Kidney (tissue), 14 donors: Measurements from ENCODE around the gene ACER2. TPM values are rescaled to one million over a fixed set of nuclear protein-coding genes. Genes with fewer than 3 reads are reported as not detected.
A peak's percentile ranks its signal among the peaks of the same experiment; 100 is the strongest.

Experiments
- DNase-seq, 5 donors: peaks; one replicate each; pipeline ENCODE4 v3.0.0-alpha.2; 2013 to 2020
- FAIRE-seq: peaks from 2 replicates; lab custom pipeline; 2012; peaks lifted over from hg19 to GRCh38; lab: Jason Lieb, UNC
- H3K27ac ChIP-seq, 2 donors: one replicate each; pipeline ENCODE4 v1.7.0; 2013; ENCODE audit warnings: low read depth in 2 of 2, low read length in 2 of 2, inconsistent platforms in 1 of 2
- H3K27me3 ChIP-seq: one replicate; pipeline ENCODE4 v1.7.1; 2013; ENCODE audit warnings: low read length, inconsistent platforms; ENCODE audit not compliant: control insufficient read depth, insufficient read depth
- H3K36me3 ChIP-seq, 3 donors: one replicate each; pipeline versions ENCODE4 v1.7.0 to v1.7.1; 2013; ENCODE audit warnings: low read length in 3 of 3, control low read depth in 1 of 3, inconsistent platforms in 1 of 3; ENCODE audit not compliant: insufficient read depth in 3 of 3, control insufficient read depth in 2 of 3
- H3K4me1 ChIP-seq, 3 donors: one replicate each; pipeline versions ENCODE4 v1.7.0 to v1.7.1; 2013; ENCODE audit warnings: low read length in 3 of 3, inconsistent platforms in 1 of 3, low read depth in 1 of 3; ENCODE audit not compliant: control insufficient read depth in 2 of 3, insufficient read depth in 2 of 3
- H3K4me3 ChIP-seq, 3 donors: one replicate each; pipeline versions ENCODE4 v1.7.0 to v1.8.1; 2013; ENCODE audit warnings: low read length in 3 of 3, control low read depth in 1 of 3, inconsistent platforms in 1 of 3
- H3K9ac ChIP-seq, 3 donors: one replicate each; pipeline versions ENCODE4 v1.7.0 to v1.7.1; 2013; ENCODE audit warnings: low read length in 3 of 3, control low read depth in 1 of 3, inconsistent platforms in 1 of 3
- H3K9me3 ChIP-seq, 3 donors: one replicate each; pipeline versions ENCODE4 v1.7.0 to v1.7.1; 2013; ENCODE audit warnings: low read length in 3 of 3, control low read depth in 1 of 3, inconsistent platforms in 1 of 3; ENCODE audit not compliant: control insufficient read depth in 2 of 3, insufficient read depth in 1 of 3
- CTCF ChIP-seq: IDR thresholded peaks from 3 replicates; pipeline ENCODE4 v1.5.1; 2012; ENCODE audit warnings: mild to moderate bottlenecking, moderate library complexity, borderline replicate concordance; ENCODE audit not compliant: insufficient read depth; ENCODE audit errors: extremely low read depth
- intact Hi-C: fragments of 100-400 bp; cut with DNase I; formaldehyde crosslinking; loops from one replicate; pipeline ENCODE4 v1.11.1; 2022
- polyA plus RNA-seq: library from polyadenylated mRNA; stranded (reverse); fragments of 350-450 nt; fragmentation: Illumina TruSeq; extraction: RNeasy Lipid Tissue Mini Kit (QIAGEN cat#74804); gene quantifications from one replicate; pipeline ENCODE4 v1.2.3, GENCODE V29; 2014; ENCODE audit warnings: low read depth, low replicate concordance; ENCODE audit not compliant: insufficient read depth
- total RNA-seq: library from RNA; stranded (reverse); fragmentation: NEBNext Ultra II Directional; extraction: Animal tissue kit (Norgen Biotek cat#: 25700); gene quantifications from one replicate; pipeline ENCODE4 v1.2.1, GENCODE V29; 2021
- donor health status: control.
- donor health status: control.
- donor health status: control.
- donor health status: control.
- donor health status: control.
- donor health status: DM: yes; HTN: yes; CAD: no.
- donor health status: Normal renal cell carcinoma (clear cell type).

The ACER2 gene
- total and polyA plus RNA-seq, 2 donors from 2014 or later, result 0.28 to 4.2 TPM

- no peak for FAIRE-seq
- Histone ChIP-seq H3K27ac (no peak overlapping the region), H3K27me3 (no peaks in the 10 kb centered on the region), H3K9ac (peak overlapping the region in 2 of 3 donors; percentile 16 to 17), H3K4me3 (peak overlapping the region; percentile 22 to 38 (median 26)), H3K9me3 (no peaks in the 10 kb centered on the region), H3K4me1 (peaks cover 0 to 3% (median 0%) of the 10 kb centered on the region in 3 donors), H3K36me3 (no peaks in the 10 kb centered on the region)
- intact Hi-C loops, result no loop called here
- peak; percentile 63 for TF ChIP-seq CTCF
- DNase-seq, result peak; percentile 73 to 82 (median 78)
These were observed 63.2 kb downstream of the ACER2 start for GRCh38 chr9:19471737-19472648.

GRCh38 chr9:19473605-19474004 is 64.8 kb downstream of the ACER2 start:
- intact Hi-C loops, result no loop called here

GRCh38 chr9:19479874-19480273 is 71.1 kb downstream of the ACER2 start:
- no peaks in the 10 kb centered on the region for H3K36me3 ChIP-seq
- no peak for TF ChIP-seq CTCF

More at GRCh38 chr9:19473605-19474004, 64.8 kb downstream of the ACER2 start:
- no peaks in the 10 kb centered on the region for H3K9me3 ChIP-seq
- no peaks in the 10 kb centered on the region for H3K36me3 ChIP-seq
- no peak for TF ChIP-seq CTCF
- H3K27me3 ChIP-seq, result no peaks in the 10 kb centered on the region
- no peak for DNase-seq
- no peak overlapping the region for H3K9ac ChIP-seq
- no peak for FAIRE-seq
- H3K4me3 ChIP-seq, result no peak overlapping the region
- peaks cover 0 to 3% (median 0%) of the 10 kb centered on the region in 3 donors for H3K4me1 ChIP-seq
- no peak overlapping the region for H3K27ac ChIP-seq

More at GRCh38 chr9:19479874-19480273, 71.1 kb downstream of the ACER2 start:
- Histone ChIP-seq H3K9ac (no peak overlapping the region), H3K4me3 (no peak overlapping the region), H3K9me3 (no peaks in the 10 kb centered on the region), H3K27ac (no peak overlapping the region), H3K4me1 (no peaks in the 10 kb centered on the region), H3K27me3 (no peaks in the 10 kb centered on the region)
- FAIRE-seq (no peak), DNase-seq (no peak)
- intact Hi-C loops, result no loop called here
